Endothelial cell of umbilical vein (primary cell): ENCODE results near the gene NFIA. TPM values are rescaled to one million over a fixed set of nuclear protein-coding genes. Genes with fewer than 3 reads are reported as not detected.

Experiments
- BruUV-seq: library from RNA; stranded (reverse); fragments of 400-500 nt; replicated peaks from 2 replicates; lab custom pipeline; 2021; lab: Mats Ljungman, UMichigan
- CTCF ChIA-PET: fragments of 300-600, 350-600 bp; sonication (Branson Sonifier 250); formaldehyde crosslinking; loops from one replicate; lab custom pipeline; 2021; ENCODE audit warnings: antibody characterized with exemption, inconsistent platforms; lab: Charles Lee
- POLR2A ChIA-PET: fragments of 300-600, 350-600 bp; sonication (Branson Sonifier 250); formaldehyde crosslinking; loops from one replicate; lab custom pipeline; 2021; ENCODE audit warnings: antibody characterized with exemption, inconsistent platforms; lab: Charles Lee
- DNase-seq: peaks from one replicate; pipeline ENCODE4 v3.0.0-alpha.2; 2011; ENCODE audit warnings: low read depth, low spot score
- FAIRE-seq: peaks from 2 replicates; lab custom pipeline; 2011; peaks lifted over from hg19 to GRCh38; lab: Jason Lieb, UNC
- H2AFZ ChIP-seq: 2 replicates; pipeline ENCODE4 v1.6.0; 2012; ENCODE audit warnings: low read depth, low read length, control low read depth, inconsistent platforms
- H3K27ac ChIP-seq: 2 replicates; pipeline ENCODE4 v1.5.1; 2011; ENCODE audit warnings: low read depth, mild to moderate bottlenecking, control low read depth, low read length, moderate library complexity; ENCODE audit not compliant: insufficient read depth
- H3K27me3 ChIP-seq, 2 experiments: 2 replicates each; pipeline versions ENCODE4 v1.6.0 to v1.6.1; 2011; ENCODE audit warnings: low read length in 2 of 2, mixed read lengths in 1 of 2; ENCODE audit not compliant: control insufficient read depth in 2 of 2, insufficient read depth in 2 of 2
- H3K36me3 ChIP-seq, 2 experiments: 2 replicates in 1 of 2; 3 replicates in 1 of 2; pipeline ENCODE4 v1.5.1; 2011; ENCODE audit warnings: low read length in 2 of 2, mild to moderate bottlenecking in 1 of 2, moderate library complexity in 1 of 2; ENCODE audit not compliant: control insufficient read depth in 2 of 2, insufficient read depth in 2 of 2; ENCODE audit errors: extremely low read depth in 1 of 2
- H3K4me1 ChIP-seq: 3 replicates; pipeline ENCODE4 v1.5.1; 2011; ENCODE audit warnings: mild to moderate bottlenecking, low read length; ENCODE audit not compliant: control insufficient read depth, insufficient read depth; ENCODE audit errors: extremely low read depth
- H3K4me2 ChIP-seq: 2 replicates; pipeline ENCODE4 v1.6.1; 2011; ENCODE audit warnings: low read length, control low read depth, mixed read lengths; ENCODE audit not compliant: insufficient read depth
- H3K4me3 ChIP-seq, 3 experiments: fragments of 200-600 bp in 1 of 3; sonication (generic), shearing (Covaris generic) in 1 of 3; replicated peaks in 1 of 3; 2 replicates each; pipeline ENCODE4 v1.5.1; 2011 to 2016; ENCODE audit warnings: control low read depth in 3 of 3, low read length in 3 of 3, mild to moderate bottlenecking in 2 of 3, inconsistent platforms in 1 of 3, low read depth in 1 of 3, moderate library complexity in 1 of 3; ENCODE audit not compliant: insufficient read depth in 1 of 3
- H3K79me2 ChIP-seq: 2 replicates; pipeline ENCODE4 v1.6.0; 2012; ENCODE audit warnings: low read length, inconsistent platforms; ENCODE audit not compliant: control insufficient read depth, insufficient read depth
- H3K9ac ChIP-seq: replicated peaks from 2 replicates; pipeline ENCODE3; 2011; ENCODE audit warnings: low read length, control low read depth; ENCODE audit not compliant: insufficient read depth; ENCODE audit errors: extremely low read depth
- H3K9me1 ChIP-seq: replicated peaks from 3 replicates; pipeline ENCODE4 v1.6.0; 2011; ENCODE audit warnings: mild to moderate bottlenecking, low read length; ENCODE audit not compliant: control insufficient read depth, insufficient read depth; ENCODE audit errors: extremely low read depth
- H3K9me3 ChIP-seq: replicated peaks from 2 replicates; pipeline ENCODE4 v1.5.1; 2012; ENCODE audit warnings: low read length, inconsistent platforms; ENCODE audit not compliant: control insufficient read depth, insufficient read depth
- H4K20me1 ChIP-seq: replicated peaks from 2 replicates; pipeline ENCODE3; 2011; ENCODE audit warnings: mild to moderate bottlenecking, low read length; ENCODE audit not compliant: control insufficient read depth, insufficient read depth; ENCODE audit errors: extremely low read depth
- CTCF ChIP-seq, 2 donors: IDR thresholded peaks; 1 replicate in 1 of 2; 2 replicates in 1 of 2; pipeline ENCODE4 v1.5.1; 2011; ENCODE audit warnings: low read length in 2 of 2, mild to moderate bottlenecking in 2 of 2, moderate library complexity in 2 of 2, control low read depth in 1 of 2, inconsistent platforms in 1 of 2, low read depth in 1 of 2; ENCODE audit not compliant: insufficient read depth in 1 of 2; ENCODE audit errors: extremely low read depth in 1 of 2
- EZH2 ChIP-seq: IDR thresholded peaks from 2 replicates; pipeline ENCODE4 v1.6.1; 2012; ENCODE audit warnings: borderline replicate concordance, low read depth, mild to moderate bottlenecking, moderate library complexity, low read length, inconsistent platforms; ENCODE audit not compliant: severe bottlenecking
- FOS ChIP-seq: IDR thresholded peaks from 2 replicates; pipeline ENCODE4 v1.6.1; 2011; ENCODE audit warnings: mild to moderate bottlenecking, low read length, moderate library complexity, borderline replicate concordance; ENCODE audit not compliant: insufficient read depth
- GATA2 ChIP-seq: IDR thresholded peaks from 2 replicates; pipeline ENCODE4 v1.7.0; 2011; ENCODE audit warnings: low read depth, mild to moderate bottlenecking, moderate library complexity, mixed read lengths, low read length; ENCODE audit not compliant: insufficient read length, insufficient read depth
- JUN ChIP-seq: IDR thresholded peaks from 2 replicates; pipeline ENCODE4 v1.6.1; 2011; ENCODE audit warnings: borderline replicate concordance, low read depth; ENCODE audit not compliant: insufficient read length, insufficient read depth
- MAX ChIP-seq: IDR thresholded peaks from 2 replicates; pipeline ENCODE4 v1.6.1; 2011; ENCODE audit not compliant: insufficient read depth, insufficient read length
- MYC ChIP-seq: IDR thresholded peaks from one replicate; pipeline ENCODE4 v1.6.1; 2011; ENCODE audit warnings: mild to moderate bottlenecking, low read depth, low read length
- POLR2A ChIP-seq: IDR thresholded peaks from 2 replicates; pipeline ENCODE4 v1.6.1; 2012; ENCODE audit warnings: low read depth, mild to moderate bottlenecking, control low read depth, low read length
- POLR2AphosphoS5 ChIP-seq: IDR thresholded peaks from 2 replicates; pipeline ENCODE4 v1.6.1; 2012; ENCODE audit warnings: low read depth, mild to moderate bottlenecking, control low read depth, low read length, moderate library complexity; ENCODE audit not compliant: insufficient read depth
- dilution Hi-C: fragments of 300-500 bp; cut with MboI; formaldehyde crosslinking; loops from one replicate; pipeline ENCODE4 v1.15.0; 2019; ENCODE audit warnings: low sequenced_read_pairs; ENCODE audit not compliant: extremely low pct_ligation_motif_present
- intact Hi-C: fragments of 100-400 bp; cut with micrococcal nuclease; formaldehyde crosslinking; loops from one replicate; pipeline ENCODE4 v1.10.0; 2022
- polyA plus RNA-seq, 4 experiments: library from polyadenylated mRNA; depleted of rRNA in 3 of 4; stranded (reverse) in 3 of 4; unstranded in 1 of 4; fragments of >200 nt; gene quantifications; 2 replicates each; pipeline versions ENCODE4 v1.2.1 to v1.2.3, GENCODE V29; 2011 to 2012; ENCODE audit warnings: missing spikeins in 1 of 4
- total RNA-seq: library from RNA; stranded (reverse); gene quantifications from 2 replicates; pipeline ENCODE4 v1.2.3, GENCODE V29; 2021

The NFIA gene
- total and polyA plus RNA-seq, 2 donors (not counting 3 experiments of a cell fraction or from before 2014, with no cell fraction given) = 25.5 to 47.0 TPM

- DNase-seq (no peak), FAIRE-seq (peak; percentile 15)
- H3K27me3 ChIP-seq = no peaks in the 10 kb centered on the region
- no peaks in the 10 kb centered on the region for H3K9me3 ChIP-seq
- ChIA-PET CTCF (no interaction called here), POLR2A (no interaction called here)
- intact Hi-C loops (no loop called here), dilution Hi-C loops (no loop called here)
- no peaks in the 10 kb centered on the region for H4K20me1 ChIP-seq
- H3K4me3 ChIP-seq = no peak overlapping the region
- no peak overlapping the region for H2AFZ ChIP-seq
- no peak for TF ChIP-seq POLR2A
- no peak for TF ChIP-seq FOS
- TF ChIP-seq EZH2 = no peak
- no peak for TF ChIP-seq MAX
- no peak for TF ChIP-seq MYC
- TF ChIP-seq GATA2 = no peak
- TF ChIP-seq POLR2AphosphoS5 = no peak
- no peak for TF ChIP-seq JUN
- no peak for TF ChIP-seq CTCF (IDR thresholded peaks at IDR 0.05; ENCODE audit: extremely low read depth in 1 of 2, insufficient read depth in 1 of 2, low read depth in 1 of 2, low read length in 2 of 2)
- no TSS peak for BruUV-seq
- H3K36me3 ChIP-seq = peaks cover 0 to 2% of the 10 kb centered on the region in 2 experiments
- H3K9me1 ChIP-seq = no peaks in the 10 kb centered on the region
- H3K79me2 ChIP-seq = no peaks in the 10 kb centered on the region
- peaks cover 17% of the 10 kb centered on the region for H3K4me1 ChIP-seq
- H3K4me2 ChIP-seq = no peak overlapping the region
- no peak overlapping the region for H3K9ac ChIP-seq
- H3K27ac ChIP-seq = no peak overlapping the region
Measured at GRCh38 chr1:61362351-61362750, 280.0 kb downstream of the NFIA start.
